Activated CD4-positive, alpha-beta T cell treated with anti-CD3 and anti-CD28 coated beads, Interleukin-2, amount 10 ng/mL, durations not matched to agents 7 days and 5 days (primary cell): ENCODE data around the gene DEFB128. TPM values are rescaled to one million over a fixed set of nuclear protein-coding genes. Genes with fewer than 3 reads are reported as not detected.

Experiments
- total RNA-seq, 2 experiments: library from RNA; stranded (reverse); gene quantifications; one replicate each; pipeline ENCODE4 v1.2.3, GENCODE V29; 2021

DEFB128 gene
- total RNA-seq, 2 experiments from 2014 or later: not detected

Other genes starting within 250 kb of the DEFB128 start
- not detected for gene DEFB125, start 102.0 kb downstream of the DEFB128 start, total RNA-seq
- not detected for gene DEFB126, start 47.1 kb downstream of the DEFB128 start, total RNA-seq
- gene DEFB127, start 32.3 kb downstream of the DEFB128 start, total RNA-seq: not detected
- gene DEFB129, start 37.5 kb upstream of the DEFB128 start, total RNA-seq: not detected
- gene DEFB132, start 68.0 kb upstream of the DEFB128 start, total RNA-seq: not detected
- gene C20orf96, start 101.0 kb upstream of the DEFB128 start, total RNA-seq: 1 to 10 TPM; 7.8 to 8.2 TPM
- gene ZCCHC3, start 107.9 kb upstream of the DEFB128 start, total RNA-seq: 10 to 100 TPM; 26.4 to 27.1 TPM
- gene SOX12, start 135.8 kb upstream of the DEFB128 start, total RNA-seq: 1 to 10 TPM; 5.6 to 6.0 TPM
- 1 to 10 TPM in 1 of 2 experiments, under 1 TPM in 1; 0.87 to 1.2 TPM for gene NRSN2, start 157.4 kb upstream of the DEFB128 start, total RNA-seq
- gene TRIB3, start 191.0 kb upstream of the DEFB128 start, total RNA-seq: 10 to 100 TPM; 16.0 to 18.8 TPM
- 100 to 1,000 TPM; 135 to 155 TPM for gene RBCK1, start 218.6 kb upstream of the DEFB128 start, total RNA-seq